Measurements from ENCODE around the gene LRMDA.

GRCh38 chr10:76080451-76080850 lies 649.0 kb downstream of the LRMDA start:
- TF ChIP-seq CTCF (IDR thresholded peaks at IDR 0.05; ENCODE audit: insufficient read depth, low read length, poor library complexity, severe bottlenecking) (no peak), EZH2phosphoT487 (conservative IDR thresholded peaks at IDR 0.05; ENCODE audit: low read length) (no peak)

Data from SU-DHL-6 (cell line).